Measurements from ENCODE around the gene LETMD1.
"Not testable (repeated sequence)": the region's sequence is repeated elsewhere in the genome, so short reads cannot be mapped to it uniquely, and the experiment has no call there.

Gene LETMD1

GRCh38 chr12:51027342-51027835 lies 20.7 kb upstream of the LETMD1 start:
- DNase-seq: no peak

- DNase-seq: no peak
Measured at GRCh38 chr12:51028126-51028812, 19.9 kb upstream of the LETMD1 start.

DNA sequence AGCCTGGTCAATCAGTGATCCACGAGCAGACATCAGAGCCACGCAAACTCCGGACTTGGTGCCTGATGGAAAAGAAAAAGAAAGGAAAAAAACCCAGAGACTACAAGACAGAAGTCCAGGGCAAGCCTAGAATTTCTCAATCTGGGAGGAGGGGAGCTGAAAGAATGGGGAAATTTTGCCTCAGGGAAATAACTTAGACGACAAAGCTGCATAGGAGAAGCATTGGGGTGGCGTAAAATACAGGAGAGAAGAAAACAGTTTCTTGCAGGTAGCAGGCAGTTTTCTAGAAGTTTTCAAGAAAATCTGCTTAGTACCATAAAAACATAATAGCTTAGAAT lies 19.3 kb upstream of the LETMD1 start:
- DNase-seq: no peak

GRCh38 chr12:51033048-51033447 lies 15.1 kb upstream of the LETMD1 start:
- DNase-seq: no peak

- no peak for DNase-seq
Measured at GRCh38 chr12:51033457-51034089, 14.6 kb upstream of the LETMD1 start.

- no peak for DNase-seq
Measured at GRCh38 chr12:51036279-51036678, 11.8 kb upstream of the LETMD1 start.

GRCh38 chr12:51048661-51049251 lies 629 bp downstream of the LETMD1 start:
- no peak for DNase-seq

GRCh38 chr12:51049525-51049924 lies 1.4 kb downstream of the LETMD1 start:
- DNase-seq: no peak

GRCh38 chr12:51051787-51052186 lies 3.7 kb downstream of the LETMD1 start:
- no peak for DNase-seq

- DNase-seq: no peak
Measured at GRCh38 chr12:51055060-51055459, 6.9 kb downstream of the LETMD1 start.

DNA sequence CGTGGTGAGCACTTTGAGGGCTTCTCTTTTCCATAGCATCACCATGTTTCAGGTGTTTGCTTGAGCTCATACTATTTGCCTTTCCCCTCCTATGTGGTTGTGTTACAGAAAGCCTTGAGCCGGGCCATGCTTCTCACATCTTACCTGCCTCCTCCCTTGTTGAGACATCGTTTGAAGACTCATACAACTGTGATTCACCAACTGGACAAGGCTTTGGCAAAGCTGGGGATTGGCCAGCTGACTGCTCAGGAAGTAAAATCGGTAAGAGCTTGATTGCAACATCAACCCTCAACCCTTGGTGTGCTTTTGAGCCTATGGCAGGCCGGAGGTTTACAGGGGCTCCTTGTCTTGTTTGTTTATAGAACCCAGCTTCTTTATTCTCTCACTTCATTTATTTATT lies 8.1 kb downstream of the LETMD1 start:
- no peak for DNase-seq

- DNase-seq: no peak
Measured at GRCh38 chr12:51059086-51059485, 11.0 kb downstream of the LETMD1 start.

DNA sequence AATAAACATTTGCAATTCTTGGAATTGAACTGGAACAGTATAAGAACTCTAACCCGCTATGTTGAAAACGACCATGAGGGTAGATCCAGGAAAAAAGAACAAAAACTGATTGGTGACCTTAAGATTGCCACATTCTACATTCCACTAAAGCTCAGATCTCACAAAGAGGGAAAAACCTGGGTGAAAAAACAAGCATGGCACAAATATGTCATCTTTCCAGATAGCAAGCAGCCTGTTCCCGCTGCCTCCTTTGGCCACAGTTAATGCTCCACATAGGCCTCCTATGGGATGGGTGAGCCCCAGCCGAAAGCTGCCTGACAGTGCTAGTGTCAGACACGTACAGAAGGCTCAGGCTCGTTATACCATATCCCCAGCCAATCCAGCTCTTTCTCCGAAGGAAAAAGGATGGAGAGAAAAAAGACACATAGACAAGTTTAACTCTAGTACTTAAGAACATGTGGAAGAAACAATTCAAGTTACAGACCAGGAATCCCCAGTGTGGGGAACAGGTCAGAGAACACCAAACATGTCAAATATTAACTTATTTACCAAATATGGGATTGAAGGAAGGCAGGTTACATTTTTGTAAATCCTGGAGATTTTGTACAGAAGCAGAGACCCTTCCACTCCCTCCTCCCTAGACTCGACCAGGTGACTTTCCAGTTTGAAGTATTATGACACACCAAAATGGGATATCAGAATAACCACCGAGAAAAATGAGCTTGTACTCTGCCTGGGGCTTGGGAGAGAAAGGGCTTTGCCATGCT lies 14.7 kb downstream of the LETMD1 start:
- no peak for DNase-seq

DNA sequence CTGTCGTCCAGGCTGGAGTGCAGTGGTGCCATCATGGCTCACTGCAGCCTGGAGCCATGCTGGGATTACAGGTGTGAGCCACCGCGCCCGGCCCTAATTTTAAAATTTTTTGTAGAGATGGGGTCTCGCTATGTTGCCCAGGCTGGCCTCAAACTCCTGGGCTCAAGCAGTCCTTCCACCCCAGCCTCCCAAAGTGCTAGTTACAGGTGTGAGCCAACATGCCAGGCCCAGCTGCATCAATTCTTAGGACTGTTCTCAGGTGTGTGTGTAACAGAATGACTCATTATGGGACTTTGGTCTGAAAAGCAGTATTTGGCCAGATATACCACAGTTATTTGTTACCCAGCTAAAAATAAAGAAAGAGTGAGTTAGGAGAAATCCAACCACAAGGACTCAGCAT lies 17.4 kb downstream of the LETMD1 start:
- DNase-seq: no peak

DNA sequence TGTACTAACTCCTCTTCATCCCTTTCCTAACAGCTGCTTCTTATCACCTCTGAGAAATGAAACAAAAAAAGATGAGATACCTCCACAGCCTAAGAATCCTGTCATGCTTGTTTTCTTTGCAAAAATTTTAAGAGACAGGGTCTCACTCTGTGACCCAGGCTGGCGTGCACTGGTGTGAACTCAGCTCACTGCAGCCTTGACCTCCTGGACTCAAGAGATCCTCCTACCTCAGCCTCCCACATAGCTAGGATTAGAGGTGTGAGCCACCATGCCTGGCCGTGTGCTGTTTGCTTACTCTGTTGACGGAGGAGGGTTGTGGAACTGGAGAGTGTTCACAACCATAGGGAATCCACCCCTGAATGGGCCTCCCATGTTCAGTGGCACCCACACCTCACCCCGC lies 19.1 kb downstream of the LETMD1 start:
- DNase-seq: no peak

- DNase-seq: no peak
Measured at GRCh38 chr12:51067771-51068170, 19.6 kb downstream of the LETMD1 start.

DNA sequence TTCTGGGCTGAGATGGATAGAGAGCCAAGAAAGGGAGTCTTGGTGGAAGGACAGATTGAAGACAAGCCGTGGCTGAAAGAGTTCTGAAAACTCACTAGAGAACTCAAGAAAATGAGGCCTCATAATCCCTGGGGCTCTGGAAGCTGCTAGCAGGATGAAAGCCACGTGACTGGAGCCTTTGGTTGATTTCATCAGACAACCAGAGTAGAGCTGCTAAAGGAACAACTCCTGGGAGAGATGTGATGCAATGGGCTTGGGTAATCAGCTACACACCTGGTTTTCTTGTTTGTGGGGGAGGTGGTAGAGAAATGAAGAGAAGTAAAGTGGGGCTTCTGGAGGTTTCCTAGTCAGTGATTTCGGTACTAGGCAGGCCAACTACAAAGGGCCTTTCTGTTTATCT lies 21.9 kb downstream of the LETMD1 start:
- DNase-seq: no peak

DNA sequence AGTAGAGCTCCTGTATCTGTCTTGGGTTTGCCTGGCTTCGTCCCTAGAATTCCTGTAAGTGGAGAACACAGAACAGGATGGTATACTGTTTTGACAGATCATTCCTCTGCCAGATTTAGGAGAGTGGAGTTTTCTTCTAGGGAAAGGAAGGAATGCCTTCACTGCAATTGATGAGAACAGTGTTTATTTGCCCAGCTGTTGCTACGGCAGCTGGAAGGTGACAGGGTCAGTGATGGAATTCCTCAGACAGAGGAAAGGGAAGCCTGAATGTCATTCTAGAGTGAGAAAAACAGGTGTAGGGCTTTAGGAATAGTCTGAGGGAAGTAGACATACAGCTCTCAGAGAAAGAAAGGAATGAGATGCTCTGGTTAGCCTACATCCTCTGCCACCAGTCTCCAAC lies 23.5 kb downstream of the LETMD1 start:
- DNase-seq: no peak

DNA sequence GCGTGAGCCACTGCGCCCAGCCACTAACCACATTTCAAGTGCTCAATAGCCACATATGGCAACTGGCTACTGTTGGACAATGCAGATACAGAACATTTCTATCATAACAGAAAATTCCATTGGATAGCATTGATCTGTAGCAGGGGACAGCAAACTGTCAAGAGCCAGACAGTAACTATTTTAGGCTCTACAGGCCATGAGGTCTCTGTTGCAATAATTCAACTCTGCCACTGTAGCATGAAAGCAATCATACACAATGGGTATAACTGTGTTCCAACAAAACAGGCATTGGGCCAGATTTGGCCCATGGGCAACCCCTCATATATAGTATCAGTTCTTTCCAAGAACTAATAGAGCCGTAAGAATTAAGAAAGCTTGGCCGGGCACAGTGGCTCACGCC lies 27.3 kb downstream of the LETMD1 start:
- no peak for DNase-seq

DNA sequence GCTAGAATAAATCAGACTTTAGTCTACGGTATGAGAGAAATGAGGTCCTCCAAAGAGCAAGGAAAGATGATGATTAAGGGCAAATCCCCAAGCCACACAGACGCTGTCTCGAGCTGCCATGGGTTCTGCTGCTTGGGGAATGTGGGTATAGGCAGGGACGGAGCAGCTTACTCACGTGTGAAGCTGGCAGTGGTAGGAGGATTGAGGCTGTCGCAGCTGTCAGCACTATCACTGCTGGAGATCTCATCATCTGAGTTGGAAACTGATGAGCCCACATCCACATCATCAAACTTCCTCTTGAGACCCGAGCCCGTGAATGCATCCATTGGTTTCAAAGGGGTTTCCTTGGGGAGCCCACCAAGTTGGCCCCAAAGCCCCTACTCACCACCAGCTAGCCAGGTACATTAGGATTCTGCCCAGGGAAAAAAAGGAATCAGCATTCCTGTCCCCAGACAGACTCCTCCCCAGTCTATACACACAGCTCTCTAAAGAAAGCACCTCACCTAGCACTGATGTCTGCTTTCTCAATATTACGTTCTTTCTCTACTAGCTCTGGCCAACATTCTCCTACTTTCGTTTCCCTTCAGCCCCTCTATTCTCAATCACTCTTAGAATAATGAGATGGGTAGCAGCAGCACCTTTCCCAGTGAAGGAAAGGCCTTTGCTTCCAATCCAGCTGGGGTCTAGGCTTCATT lies 28.3 kb downstream of the LETMD1 start:
- no peak for DNase-seq

DNA sequence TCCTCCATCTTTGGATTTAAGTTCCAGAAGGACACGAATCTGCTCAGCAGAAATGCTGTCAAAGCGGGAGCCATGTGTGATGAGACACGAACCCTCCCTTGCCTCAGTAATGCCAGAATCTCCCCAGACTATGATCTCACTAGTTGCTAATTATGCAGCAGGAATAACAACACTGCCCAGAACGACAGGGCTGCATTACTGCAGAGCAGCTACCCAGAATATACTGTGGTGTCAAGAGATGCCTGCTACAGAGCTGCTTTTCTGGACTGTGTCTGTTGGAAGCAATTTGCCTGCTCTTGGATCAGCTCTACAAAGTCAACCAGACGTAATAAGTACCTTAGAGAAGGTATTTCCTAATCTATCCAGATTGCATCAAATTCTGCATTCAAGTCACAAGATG lies 29.8 kb downstream of the LETMD1 start:
- no peak for DNase-seq

GRCh38 chr12:51078346-51078745 lies 30.2 kb downstream of the LETMD1 start:
- not testable (repeated sequence) for DNase-seq

GRCh38 chr12:51078866-51079265 lies 30.7 kb downstream of the LETMD1 start:
- not testable (repeated sequence) for DNase-seq

Data from cortex of kidney (tissue), 1 donor.